HepG2 (cell line): ENCODE data around the gene PPFIA4. TPM values are rescaled to one million over a fixed set of nuclear protein-coding genes. Genes with fewer than 3 reads are reported as not detected.
A peak's percentile ranks its signal among the peaks of the same experiment; 100 is the strongest.

Experiments
- ATAC-seq: fragments of 200-7000 bp; cut with Tn5 transposase; 3 replicates; pipeline ENCODE4 v1.9.1; 2020; ENCODE audit warnings: mild to moderate bottlenecking, moderate library complexity
- BruUV-seq: library from RNA; stranded (reverse); fragments of 400-500 nt; replicated peaks from 2 replicates; lab custom pipeline; 2021; lab: Mats Ljungman, UMichigan
- CTCF ChIA-PET: fragments of 300-600 bp; formaldehyde crosslinking; extraction: SDS; loops from one replicate; lab custom pipeline; 2021; ENCODE audit warnings: low total read pairs, inconsistent platforms, low intra/inter-chr PET ratio; lab: Yijun Ruan, JAX
- POLR2A ChIA-PET: fragments of 350-600 bp; sonication (Branson Sonifier 250); formaldehyde crosslinking; loops from one replicate; lab custom pipeline; 2020; ENCODE audit warnings: antibody characterized with exemption, inconsistent platforms; lab: Yijun Ruan, JAX
- DNase-seq: peaks from one replicate; pipeline ENCODE4 v3.0.0-alpha.2; 2015; ENCODE audit warnings: low spot score
- FAIRE-seq: peaks from 3 replicates; lab custom pipeline; 2011; peaks lifted over from hg19 to GRCh38; lab: Jason Lieb, UNC
- H2AFZ ChIP-seq: one replicate; pipeline ENCODE4 v1.6.1; 2011; ENCODE audit warnings: low read length, inconsistent platforms
- H3K27ac ChIP-seq: fragments of 300-600 bp; 3 replicates; pipeline ENCODE4 v1.8.0; 2011; ENCODE audit warnings: mixed run types, mild to moderate bottlenecking, mixed read lengths, low read length, inconsistent platforms; ENCODE audit not compliant: insufficient read depth; ENCODE audit errors: extremely low read length
- H3K27me3 ChIP-seq, 2 experiments: fragments of 200-600 bp in 1 of 2; 2 replicates in 1 of 2; 3 replicates in 1 of 2; pipeline versions ENCODE4 v1.6.0 to v1.8.0; 2011; ENCODE audit warnings: low read length in 2 of 2, mild to moderate bottlenecking in 2 of 2, moderate library complexity in 2 of 2, inconsistent platforms in 1 of 2; ENCODE audit not compliant: insufficient read depth in 2 of 2, control insufficient read depth in 1 of 2
- H3K36me3 ChIP-seq, 2 experiments: fragments of 200-600 bp in 1 of 2; replicated peaks in 1 of 2; 2 replicates in 1 of 2; 3 replicates in 1 of 2; pipeline versions ENCODE4 v1.5.1 to v1.8.0; 2011; ENCODE audit warnings: low read length in 2 of 2, inconsistent platforms in 1 of 2; ENCODE audit not compliant: insufficient read depth in 2 of 2, control insufficient read depth in 1 of 2
- H3K4me1 ChIP-seq: 2 replicates; pipeline ENCODE4 v1.5.1; 2012; ENCODE audit warnings: low read length, inconsistent platforms; ENCODE audit not compliant: insufficient read depth
- H3K4me2 ChIP-seq: 2 replicates; pipeline ENCODE4 v1.6.0; 2011; ENCODE audit warnings: low read depth, low read length, inconsistent platforms
- H3K4me3 ChIP-seq, 3 experiments: fragments of 200-600 bp in 1 of 3; sonication (generic), shearing (Covaris generic) in 1 of 3; replicated peaks in 1 of 3; 2 replicates each; pipeline ENCODE4 v1.5.1; 2011 to 2016; ENCODE audit warnings: low read length in 3 of 3, inconsistent platforms in 2 of 3, low read depth in 2 of 3, mild to moderate bottlenecking in 2 of 3, control low read depth in 1 of 3, mixed read lengths in 1 of 3; ENCODE audit not compliant: insufficient read depth in 1 of 3
- H3K79me2 ChIP-seq: one replicate; pipeline ENCODE4 v1.6.1; 2011; ENCODE audit warnings: low read length, inconsistent platforms; ENCODE audit not compliant: insufficient read depth
- H3K9ac ChIP-seq: 2 replicates; pipeline ENCODE4 v1.6.0; 2011; ENCODE audit warnings: mild to moderate bottlenecking, low read depth, low read length, inconsistent platforms; ENCODE audit not compliant: insufficient read depth
- H3K9me3 ChIP-seq: 2 replicates; pipeline ENCODE4 v1.5.1; 2012; ENCODE audit warnings: mild to moderate bottlenecking, low read length
- H4K20me1 ChIP-seq: 2 replicates; pipeline ENCODE4 v1.6.0; 2011; ENCODE audit warnings: inconsistent platforms, mild to moderate bottlenecking, low read length, moderate library complexity; ENCODE audit not compliant: insufficient read depth
- ARID5B ChIP-seq: IDR thresholded peaks from 2 replicates; pipeline ENCODE4 v1.4.0; 2020; ENCODE audit warnings: mild to moderate bottlenecking, missing genetic modification reagents
- BCL3 ChIP-seq: sonication (generic); formaldehyde crosslinking; IDR thresholded peaks from 2 replicates; pipeline ENCODE4 v1.5.1; 2020; ENCODE audit warnings: mild to moderate bottlenecking, missing genetic modification reagents, moderate library complexity
- CEBPB ChIP-seq: IDR thresholded peaks from 2 replicates; pipeline ENCODE4 v1.6.1; 2011; ENCODE audit warnings: low read depth, low read length, improper control_type of control experiment, borderline replicate concordance
- ELF3 ChIP-seq: IDR thresholded peaks from 2 replicates; pipeline ENCODE4 v1.6.1; 2016; ENCODE audit warnings: missing genetic modification reagents, missing compliant biosample characterization
- NCOA5 ChIP-seq: sonication (generic); formaldehyde crosslinking; IDR thresholded peaks from 2 replicates; pipeline ENCODE4 v1.4.0; 2020; ENCODE audit warnings: missing genetic modification reagents
- NFYB ChIP-seq: sonication (generic); formaldehyde crosslinking; IDR thresholded peaks from 2 replicates; pipeline ENCODE4 v1.4.0; 2020; ENCODE audit warnings: missing genetic modification reagents
- TRIM24 ChIP-seq: sonication (generic); formaldehyde crosslinking; IDR thresholded peaks from 2 replicates; pipeline ENCODE4 v1.8.0; 2022; ENCODE audit warnings: mild to moderate bottlenecking, missing genetic modification reagents
- ZNF138 ChIP-seq: sonication (generic); formaldehyde crosslinking; IDR thresholded peaks from 2 replicates; pipeline ENCODE4 v1.5.0; 2020; ENCODE audit warnings: mild to moderate bottlenecking, low read depth, missing genetic modification reagents
- ZNF543 ChIP-seq: sonication (generic); formaldehyde crosslinking; IDR thresholded peaks from 2 replicates; pipeline ENCODE4 v1.4.0; 2020; ENCODE audit warnings: mild to moderate bottlenecking, missing genetic modification reagents
- WGBS: methylation state at CpG from one replicate; pipeline ENCODE4 v1.1.6; 2017; ENCODE audit warnings: low lambda C conversion rate; 5-methylcytosine and 5-hydroxymethylcytosine counted together
- in situ Hi-C: cut with HindIII; loops from 2 replicates; pipeline ENCODE4 v1.10.0; 2017; ENCODE audit warnings: low pct_unique_long_range_greater_than_20kb; ENCODE audit not compliant: extremely low pct_ligation_motif_present
- intact Hi-C: fragments of 100-400 bp; cut with micrococcal nuclease; formaldehyde crosslinking; loops from one replicate; pipeline ENCODE4 v1.10.0; 2022; ENCODE audit not compliant: unreplicated experiment
- polyA plus RNA-seq, 8 experiments: library from polyadenylated mRNA; depleted of rRNA in 3 of 8; stranded (reverse) in 7 of 8; unstranded in 1 of 8; fragments of >200 nt; fragmentation: Illumina TruSeq in 4 of 8; extraction: Trizol in 4 of 8; gene quantifications; 2 replicates each; pipeline versions ENCODE4 v1.2.1 to v1.2.3, GENCODE V29; 2011 to 2016; ENCODE audit warnings: low read depth in 4 of 8, missing spikeins in 1 of 8, mixed read lengths in 1 of 8; ENCODE audit not compliant: insufficient read depth in 1 of 8
- total RNA-seq, 5 experiments: library from RNA; depleted of rRNA; stranded (reverse); fragments of >200 nt; fragmentation: Illumina TruSeq; extraction: Trizol; gene quantifications; 2 replicates each; pipeline ENCODE4 v1.2.3, GENCODE V29; 2016; ENCODE audit warnings: low read depth in 1 of 5

Gene PPFIA4
- total and polyA plus RNA-seq, 2 of the 13 experiments (the other 11 are each of a cell fraction or from before 2014, with no cell fraction given) = 6.4 TPM; not detected in 1

GRCh38 chr1:203026031-203026665 is at the start of gene PPFIA4 (continued):
- no peak for TF ChIP-seq NFYB
- TF ChIP-seq TRIM24 (CRISPR knock-in tag) = no peak
- TF ChIP-seq ELF3 (CRISPR knock-in tag) = no peak
- TF ChIP-seq NCOA5 (CRISPR knock-in tag) = no peak
- no peak for TF ChIP-seq ARID5B (CRISPR knock-in tag)
- 0 out of 2 replicates have a peak, but pooled peaks have one; percentile 55 for TF ChIP-seq BCL3 (CRISPR knock-in tag)
- no peak for TF ChIP-seq ZNF543 (CRISPR knock-in tag)

- POLR2A ChIA-PET = no interaction called here
- H3K9me3 ChIP-seq = no peaks in the 10 kb centered on the region
- DNase-seq (no peak), FAIRE-seq (no peak), ATAC-seq (no peak)
- no TSS peak for BruUV-seq
- H2AFZ ChIP-seq = no peak overlapping the region
- CTCF ChIA-PET = no interaction called here
- H3K4me2 ChIP-seq = no peak overlapping the region
- no peaks in the 10 kb centered on the region for H3K36me3 ChIP-seq
- H3K79me2 ChIP-seq = no peaks in the 10 kb centered on the region
- in situ Hi-C loops = no loop called here
- H3K4me1 ChIP-seq = no peaks in the 10 kb centered on the region
- no peak overlapping the region for H3K4me3 ChIP-seq
- no peak overlapping the region for H3K27ac ChIP-seq
- WGBS = under 1% methylated on average over 3 of the region's 3 CpGs
- H4K20me1 ChIP-seq = no peaks in the 10 kb centered on the region
- H3K27me3 ChIP-seq = peaks cover 0 to 25% of the 10 kb centered on the region in 2 experiments; a peak in 2 of 5 replicates
- intact Hi-C loops = no loop called here
- H3K9ac ChIP-seq = no peak overlapping the region
- peak; percentile 63; the same call in 1 of the 2 replicates for TF ChIP-seq CEBPB
- no peak for TF ChIP-seq ZNF138 (CRISPR knock-in tag)
Measured at GRCh38 chr1:202976633-202977032, 49.7 kb upstream of the PPFIA4 start.
